Astrocyte of the spinal cord (primary cell): ENCODE data around the gene MYLK2.

Source experiments
- DNase-seq: peaks from one replicate; pipeline ENCODE4 v3.0.0; 2011; ENCODE audit warnings: low read depth, low spot score
- H3K4me3 ChIP-seq: 2 replicates; pipeline ENCODE4 v1.5.1; 2011; ENCODE audit warnings: low read depth, mild to moderate bottlenecking, low read length, moderate library complexity
- in situ Hi-C: cut with HindIII; loops from 2 replicates; pipeline ENCODE4 v1.10.0; 2017; ENCODE audit warnings: low sequenced_read_pairs
- TF ChIP-seq, protein P1 (sequence below): IDR thresholded peaks from 2 replicates; pipeline ENCODE4 v1.5.1; 2012; ENCODE audit warnings: low read depth, mild to moderate bottlenecking, low read length, inconsistent platforms

The MYLK2 gene

GRCh38 chr20:31864521-31865400 lies 45.6 kb downstream of the MYLK2 start:
- in situ Hi-C loops: no loop called here
- DNase-seq: no peak
- TF ChIP-seq, protein P1, sequence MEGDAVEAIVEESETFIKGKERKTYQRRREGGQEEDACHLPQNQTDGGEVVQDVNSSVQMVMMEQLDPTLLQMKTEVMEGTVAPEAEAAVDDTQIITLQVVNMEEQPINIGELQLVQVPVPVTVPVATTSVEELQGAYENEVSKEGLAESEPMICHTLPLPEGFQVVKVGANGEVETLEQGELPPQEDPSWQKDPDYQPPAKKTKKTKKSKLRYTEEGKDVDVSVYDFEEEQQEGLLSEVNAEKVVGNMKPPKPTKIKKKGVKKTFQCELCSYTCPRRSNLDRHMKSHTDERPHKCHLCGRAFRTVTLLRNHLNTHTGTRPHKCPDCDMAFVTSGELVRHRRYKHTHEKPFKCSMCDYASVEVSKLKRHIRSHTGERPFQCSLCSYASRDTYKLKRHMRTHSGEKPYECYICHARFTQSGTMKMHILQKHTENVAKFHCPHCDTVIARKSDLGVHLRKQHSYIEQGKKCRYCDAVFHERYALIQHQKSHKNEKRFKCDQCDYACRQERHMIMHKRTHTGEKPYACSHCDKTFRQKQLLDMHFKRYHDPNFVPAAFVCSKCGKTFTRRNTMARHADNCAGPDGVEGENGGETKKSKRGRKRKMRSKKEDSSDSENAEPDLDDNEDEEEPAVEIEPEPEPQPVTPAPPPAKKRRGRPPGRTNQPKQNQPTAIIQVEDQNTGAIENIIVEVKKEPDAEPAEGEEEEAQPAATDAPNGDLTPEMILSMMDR: no peak
- no peak overlapping the region for H3K4me3 ChIP-seq

DNA sequence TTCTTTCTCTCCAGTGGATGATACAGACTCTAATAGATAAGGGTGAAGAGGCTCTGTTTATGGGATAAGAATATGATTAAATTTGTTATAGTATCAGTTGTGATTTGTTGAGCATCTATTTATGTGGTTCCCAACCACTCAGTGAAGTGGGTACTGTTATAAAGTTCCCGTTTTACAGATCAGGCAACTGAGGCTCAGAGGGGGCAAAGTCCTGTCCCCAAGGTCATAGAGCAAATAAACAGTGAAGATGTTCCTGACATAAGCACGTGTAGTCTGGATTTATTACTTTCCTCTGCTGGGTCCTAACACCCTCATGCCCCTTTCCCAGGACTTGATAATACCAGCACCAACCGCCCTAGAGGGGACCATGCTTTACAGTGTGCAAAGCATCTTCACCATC lies 47.1 kb downstream of the MYLK2 start:
- H3K4me3 ChIP-seq: no peak overlapping the region
- DNase-seq: no peak
- in situ Hi-C loops: no loop called here
- TF ChIP-seq, protein P1: no peak

DNA sequence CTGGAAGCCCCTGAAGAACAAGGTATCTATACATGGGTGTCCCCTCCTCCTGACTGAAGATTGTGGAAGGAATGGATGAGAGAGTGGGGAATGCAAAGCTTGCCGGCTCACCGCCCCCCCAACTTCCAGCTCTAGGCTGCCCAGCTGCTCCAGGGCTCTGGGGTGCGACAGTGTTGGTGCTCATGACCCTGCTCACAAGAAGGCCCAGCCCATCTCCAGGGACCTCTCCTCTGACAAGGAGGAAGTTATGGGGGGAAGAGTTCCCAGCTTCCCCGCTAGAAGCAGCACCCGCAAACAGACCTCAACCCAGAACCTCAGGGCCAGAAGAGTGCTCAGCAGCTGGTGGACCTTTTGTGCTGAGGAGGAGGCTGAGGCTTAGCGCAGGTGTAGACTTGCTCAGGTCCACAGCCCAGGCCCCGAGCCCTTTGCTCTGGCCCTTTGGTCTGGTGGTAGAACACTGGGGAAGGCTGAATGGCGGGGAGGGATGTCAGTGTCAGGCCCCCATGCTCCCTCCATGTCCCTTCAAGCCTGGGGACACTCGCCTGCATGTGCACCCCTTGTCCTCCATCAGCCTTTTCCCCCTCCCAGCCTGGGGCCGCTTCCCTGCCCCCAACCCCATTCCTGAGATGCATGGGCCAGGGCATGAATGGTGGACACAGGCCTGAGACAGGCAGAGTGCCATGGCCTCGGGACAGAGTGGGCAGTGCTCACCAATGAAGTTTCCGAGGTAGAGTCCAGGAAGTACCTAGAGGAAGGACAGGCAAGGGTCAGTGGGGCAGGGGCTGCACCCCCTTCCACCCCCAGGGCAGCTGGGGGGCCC lies 49.9 kb downstream of the MYLK2 start:
- TF ChIP-seq, protein P1: no peak
- H3K4me3 ChIP-seq: no peak overlapping the region
- DNase-seq: no peak
- in situ Hi-C loops: no loop called here

- in situ Hi-C loops: no loop called here
- TF ChIP-seq, protein P1: no peak
- no peak for DNase-seq
- no peak overlapping the region for H3K4me3 ChIP-seq
These were observed 50.5 kb downstream of the MYLK2 start for GRCh38 chr20:31869673-31869941.

DNA sequence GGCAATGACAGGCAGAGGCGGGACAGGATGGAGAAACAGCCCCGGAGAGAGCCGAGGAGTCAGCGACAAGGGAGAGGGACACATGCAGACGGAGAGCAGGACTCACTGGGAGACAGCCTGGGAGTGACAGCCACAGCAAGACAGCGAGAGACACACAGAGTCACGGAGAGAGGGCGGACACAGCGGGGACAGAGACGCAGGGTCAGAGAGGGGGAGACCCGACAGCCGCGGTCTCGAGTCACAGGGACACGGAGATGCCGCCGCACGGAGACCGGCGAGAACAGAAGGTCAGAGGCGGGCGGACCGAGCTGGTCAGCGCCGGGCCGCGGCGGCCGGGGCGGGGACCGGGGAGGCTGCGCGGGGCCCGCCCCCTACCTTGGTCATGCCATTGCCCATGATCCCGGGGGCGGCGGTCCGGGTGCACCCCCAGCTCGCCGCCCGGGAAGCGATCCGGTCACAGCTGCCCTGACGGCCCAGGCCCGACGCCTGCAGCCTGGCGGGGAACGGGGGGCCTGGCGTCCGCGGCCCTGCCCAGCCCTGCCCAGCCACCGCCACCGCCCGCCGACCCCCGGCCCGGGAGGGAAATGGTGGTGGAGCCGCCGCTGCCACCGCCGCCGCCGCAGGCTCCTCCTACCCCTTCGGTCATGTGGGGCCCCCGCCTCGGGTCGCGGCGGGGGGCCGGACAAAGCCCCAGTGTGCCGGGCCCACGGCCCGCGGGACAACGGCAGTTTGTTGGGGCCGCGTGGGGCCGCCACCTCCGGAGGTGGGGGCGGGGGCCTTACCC lies 51.0 kb downstream of the MYLK2 start, which contains the start of the genes DUSP15 and TTLL9:
TSS of gene DUSP15 (minus strand) at position 586 of the 784 bp plus-strand sequence. CDS start at position 396, 190 bp downstream.
TSS of gene TTLL9 (plus strand) at position 693 of the 784 bp plus-strand sequence. CDS start 493 bp downstream, outside the sequence.
- TF ChIP-seq, protein P1: no peak
- in situ Hi-C loops: no loop called here
- no peak for DNase-seq
- H3K4me3 ChIP-seq: no peak within 1 kb of the TSS
